ENCODE data around the gene ZNF480.
A peak's percentile ranks its signal among the peaks of the same experiment; 100 is the strongest.
"Not testable (repeated sequence)": the region's sequence is repeated elsewhere in the genome, so short reads cannot be mapped to it uniquely, and the experiment has no call there.

The ZNF480 gene

DNA sequence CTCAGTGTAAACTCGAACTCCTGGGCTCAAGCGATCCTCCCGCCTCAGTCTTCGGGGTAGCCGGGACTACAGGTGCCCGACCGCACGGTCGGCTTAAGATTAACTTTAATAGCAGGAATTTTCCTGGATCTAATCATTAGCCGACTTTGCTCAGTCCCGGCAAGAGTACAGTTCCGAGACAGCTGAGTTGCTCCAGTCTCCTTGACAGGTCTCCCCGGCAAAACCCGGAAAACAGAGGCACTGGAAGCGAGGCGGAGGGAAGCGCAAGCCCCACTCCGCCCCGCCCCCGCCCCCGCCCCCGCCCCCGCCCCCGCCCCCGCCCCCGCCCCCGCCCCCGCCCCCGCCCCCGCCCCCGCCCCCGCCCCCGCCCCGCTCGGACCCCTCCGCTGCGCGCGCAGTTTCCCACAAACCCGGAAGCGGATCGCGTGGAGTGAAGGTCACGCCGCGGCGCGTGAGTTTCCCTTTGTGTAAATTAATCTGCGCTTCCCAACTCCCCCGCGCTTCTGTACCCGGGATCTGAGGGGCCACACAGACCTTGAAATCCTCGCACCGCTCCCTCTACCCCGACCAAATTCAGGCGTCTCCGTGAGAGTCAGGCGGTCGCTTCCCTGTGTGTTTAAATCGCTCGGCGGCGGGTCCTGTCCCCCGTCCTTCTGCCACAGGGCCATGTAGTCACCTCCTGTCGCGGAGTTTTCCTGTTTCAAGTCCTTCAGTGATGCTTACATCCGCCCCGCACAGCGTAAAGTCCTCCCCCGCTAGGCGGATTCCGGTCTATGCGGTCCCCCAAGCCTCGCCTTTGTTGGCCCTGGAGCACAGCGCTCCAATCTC lies at the start of gene ZNF480:
TSS of gene ZNF480 (plus strand) at position 397 of the 828 bp plus-strand sequence. CDS start 3,244 bp downstream, outside the sequence.
- DNase-seq: peak; percentile 78

GRCh38 chr19:52248241-52248640 lies 48.7 kb upstream of the ZNF480 start:
- DNase-seq: no peak

DNA sequence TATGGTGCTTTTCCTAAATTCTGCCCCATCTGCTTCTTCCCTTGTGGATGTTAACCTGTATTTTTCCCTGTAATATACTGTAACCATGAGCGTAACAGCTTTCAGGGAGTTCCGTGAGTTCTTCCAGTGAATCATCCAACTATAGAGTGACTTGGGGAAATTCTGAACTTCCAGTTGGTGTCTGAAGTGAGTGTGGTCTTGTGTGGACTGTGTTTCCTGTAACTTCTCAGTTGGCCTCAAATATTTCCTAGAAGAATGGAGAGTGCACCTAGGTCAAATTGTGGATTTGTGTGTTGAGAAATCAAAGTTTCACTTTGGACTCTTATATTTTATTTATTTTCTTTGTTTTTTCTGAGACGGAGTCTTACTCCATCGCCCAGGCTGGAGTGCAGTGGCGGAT lies 38.5 kb upstream of the ZNF480 start:
- no peak for DNase-seq

- not testable (repeated sequence) for DNase-seq
Observed at GRCh38 chr19:52265556-52265955, 31.4 kb upstream of the ZNF480 start.

GRCh38 chr19:52269338-52270261 lies 27.4 kb upstream of the ZNF480 start, which contains the start of gene ZNF766:
TSS of gene ZNF766 (plus strand) at chr19:52269587. CDS start at chr19:52269614, 27 bp downstream.
- peak; percentile 96 for DNase-seq

DNA sequence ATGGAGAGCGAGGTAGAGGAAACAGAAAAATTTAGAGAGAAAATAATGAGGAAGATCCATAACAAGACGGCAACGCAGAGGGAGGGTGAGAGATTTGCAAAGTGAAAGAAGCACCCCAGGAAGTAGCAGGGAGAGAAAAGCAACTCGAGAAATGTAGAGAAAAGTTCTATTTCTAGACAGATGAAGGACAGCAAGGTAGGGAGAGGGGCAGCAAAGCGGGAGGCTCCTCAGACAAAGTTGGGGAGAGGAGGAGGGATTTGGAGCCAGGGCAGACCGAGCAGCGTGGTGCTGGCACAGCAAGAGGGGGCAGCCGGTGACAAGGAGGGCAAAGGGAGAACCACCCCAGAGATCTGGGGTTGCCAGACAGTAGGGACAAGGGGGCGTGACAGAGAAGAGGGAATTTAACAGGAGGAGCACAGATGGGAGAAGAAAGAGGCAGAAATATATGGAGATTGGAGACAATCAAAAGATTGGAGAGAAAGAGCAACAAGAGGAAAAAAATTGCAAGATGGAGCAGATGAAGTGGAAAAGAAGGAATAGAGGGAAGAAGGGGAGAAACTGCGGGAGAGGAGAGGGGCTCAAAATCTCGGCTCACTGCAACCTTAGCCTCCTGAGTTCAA lies 26.6 kb upstream of the ZNF480 start:
- DNase-seq: peak; percentile 5

- DNase-seq: no peak
Observed at GRCh38 chr19:52273301-52273700, 23.7 kb upstream of the ZNF480 start.

DNA sequence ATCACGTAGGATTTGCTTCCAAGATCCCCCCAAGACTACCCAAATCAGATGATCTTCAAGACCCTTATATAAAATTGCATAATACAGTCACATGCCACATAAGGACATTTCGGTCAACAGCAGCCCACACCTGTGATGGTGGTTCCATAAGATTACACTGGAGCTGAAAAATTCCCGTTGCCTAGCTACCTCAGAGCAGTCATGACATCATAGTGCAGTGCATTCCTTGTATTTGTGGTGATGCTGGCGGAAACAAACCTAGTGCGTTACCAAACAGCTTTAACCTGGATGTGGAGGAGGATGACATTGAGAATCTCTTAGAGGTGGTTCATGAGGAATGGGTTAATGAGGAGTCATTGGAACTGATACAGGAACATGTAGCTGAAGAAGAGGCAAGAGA lies 22.8 kb upstream of the ZNF480 start:
- DNase-seq: no peak

DNA sequence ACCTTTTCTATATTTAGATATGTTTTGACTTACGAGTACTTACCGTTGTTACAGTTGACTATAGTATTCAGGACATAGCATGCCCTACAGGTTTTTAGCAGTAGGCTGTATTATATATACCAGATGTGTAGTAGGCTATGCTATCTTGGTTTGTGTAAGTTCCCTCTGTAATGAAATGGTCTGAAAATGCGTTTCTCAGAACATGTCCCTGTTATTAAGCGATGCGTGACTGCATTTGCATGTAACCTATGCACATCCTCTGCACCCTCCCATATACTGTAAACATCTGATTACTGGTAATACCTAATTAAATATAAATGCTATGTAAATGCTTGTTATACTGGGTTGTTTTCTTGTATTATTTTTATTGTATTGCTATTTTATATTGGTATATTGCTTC lies 21.0 kb upstream of the ZNF480 start:
- no peak for DNase-seq

DNA sequence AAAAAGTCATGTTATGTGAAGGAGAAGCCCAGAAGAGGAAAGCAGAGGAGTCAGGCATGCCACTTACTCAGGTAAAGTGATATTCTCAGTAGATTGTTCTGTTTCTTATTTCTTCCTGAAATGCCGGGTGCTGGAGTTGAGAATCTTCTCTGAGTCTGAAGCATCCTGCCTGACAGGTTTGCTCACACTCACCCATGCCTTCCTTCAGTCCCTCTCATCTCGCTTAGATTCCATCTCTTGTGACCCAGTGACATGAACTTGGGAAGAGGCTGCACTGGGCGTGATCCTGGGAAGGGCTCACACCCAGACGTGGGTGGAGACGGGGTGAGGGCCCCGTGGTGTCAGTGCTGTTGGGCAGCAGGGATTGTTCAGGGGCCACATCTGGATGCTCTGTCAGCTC lies 19.5 kb upstream of the ZNF480 start:
- DNase-seq: no peak

DNA sequence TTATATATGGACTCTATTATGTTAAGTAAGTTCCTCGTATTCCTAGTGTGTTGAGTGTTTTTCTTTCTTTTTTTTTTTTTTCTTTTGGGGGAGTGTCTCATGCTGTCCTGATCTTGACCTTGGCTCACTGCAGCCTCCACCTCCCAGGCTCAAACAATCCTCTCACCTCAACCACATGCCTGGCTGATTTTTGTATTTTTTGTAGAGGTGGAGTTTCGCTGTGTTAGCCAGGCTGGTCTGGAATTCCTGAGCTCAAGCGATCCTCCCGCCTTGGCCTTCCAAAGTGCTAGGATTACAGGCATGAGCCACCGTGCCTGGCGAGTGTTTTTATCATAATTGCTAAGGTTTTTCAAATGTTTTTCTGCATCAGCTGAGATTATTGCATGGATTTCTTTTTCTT lies 10.7 kb upstream of the ZNF480 start:
- no peak for DNase-seq

DNA sequence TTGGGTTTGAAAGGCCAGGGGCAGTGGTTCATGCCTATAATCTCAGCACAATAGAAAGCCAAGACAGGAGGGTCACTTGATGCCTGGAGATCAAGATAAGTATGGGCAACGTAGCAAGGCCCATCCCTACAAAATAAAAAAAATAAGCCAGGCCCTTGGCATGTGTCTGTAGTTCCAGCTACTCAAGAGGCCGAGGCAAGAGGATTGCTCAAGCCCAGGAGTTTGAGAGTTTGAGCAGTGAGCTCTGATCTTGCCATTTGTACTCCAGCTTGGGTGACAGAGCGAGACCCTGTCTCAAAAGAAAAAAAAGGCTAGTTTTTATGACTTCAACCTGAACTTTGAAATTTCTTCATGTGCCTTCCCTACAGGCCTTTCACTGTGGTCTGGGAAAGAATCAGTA lies 5.2 kb upstream of the ZNF480 start:
- no peak for DNase-seq

GRCh38 chr19:52292946-52293345 lies 4.0 kb upstream of the ZNF480 start:
- DNase-seq: not testable (repeated sequence)

- no peak for DNase-seq
Observed at GRCh38 chr19:52296400-52296772, 583 bp upstream of the ZNF480 start.

GRCh38 chr19:52297601-52298364 lies 814 bp downstream of the ZNF480 start:
- no peak for DNase-seq

GRCh38 chr19:52307275-52307674 lies 10.3 kb downstream of the ZNF480 start:
- no peak for DNase-seq

DNA sequence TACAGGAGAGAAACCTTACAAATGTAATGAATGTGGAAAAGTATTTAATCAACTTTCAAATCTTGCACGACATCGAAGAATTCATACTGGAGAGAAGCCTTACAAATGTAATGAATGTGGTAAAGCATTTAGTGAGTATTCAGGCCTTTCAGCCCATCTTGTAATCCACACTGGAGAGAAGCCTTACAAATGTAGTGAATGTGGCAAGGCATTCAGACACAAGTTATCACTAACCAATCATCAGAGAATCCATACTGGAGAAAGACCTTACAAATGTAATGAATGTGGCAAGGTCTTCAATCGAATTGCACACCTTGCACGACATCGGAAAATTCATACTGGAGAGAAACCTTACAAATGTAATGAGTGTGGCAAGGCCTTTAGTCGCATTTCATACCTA lies 25.5 kb downstream of the ZNF480 start:
- no peak for DNase-seq

DNA sequence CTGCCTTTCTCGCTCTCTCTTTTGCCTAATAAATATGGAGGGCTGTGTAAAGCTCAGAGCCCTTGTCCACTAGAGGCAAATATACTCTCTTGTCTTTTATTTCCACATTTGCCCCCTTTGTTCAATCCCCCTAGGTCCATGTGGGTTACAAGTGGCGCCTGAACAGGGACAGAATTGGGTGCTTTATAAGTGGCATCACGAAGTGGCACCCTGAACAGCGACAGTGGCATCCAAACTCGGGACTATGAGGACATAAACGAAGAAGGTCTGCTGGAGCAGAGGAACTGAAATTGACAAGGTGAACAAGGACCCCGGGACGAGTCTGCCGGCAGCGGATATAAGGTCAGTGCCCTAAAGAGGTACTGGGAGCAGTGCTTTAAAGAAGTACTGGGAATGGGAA lies 34.8 kb downstream of the ZNF480 start:
- DNase-seq: no peak

DNA sequence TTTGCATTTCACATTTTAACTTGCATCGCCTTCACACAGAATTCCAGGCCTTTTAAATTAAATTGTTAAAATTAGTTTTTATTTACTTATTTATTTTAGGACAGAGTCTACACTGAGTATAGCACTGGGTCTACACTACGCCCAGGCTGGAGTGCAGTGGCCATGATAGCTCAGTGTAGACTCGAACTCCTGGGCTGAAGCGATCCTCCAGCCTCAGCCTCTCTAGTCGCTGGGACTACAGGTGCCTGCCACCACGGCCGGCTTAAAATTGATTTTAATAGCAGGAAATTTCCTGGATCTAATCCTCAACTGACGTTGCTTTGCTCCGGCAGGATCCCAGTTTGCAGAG lies 38.8 kb downstream of the ZNF480 start:
- DNase-seq: no peak

DNA sequence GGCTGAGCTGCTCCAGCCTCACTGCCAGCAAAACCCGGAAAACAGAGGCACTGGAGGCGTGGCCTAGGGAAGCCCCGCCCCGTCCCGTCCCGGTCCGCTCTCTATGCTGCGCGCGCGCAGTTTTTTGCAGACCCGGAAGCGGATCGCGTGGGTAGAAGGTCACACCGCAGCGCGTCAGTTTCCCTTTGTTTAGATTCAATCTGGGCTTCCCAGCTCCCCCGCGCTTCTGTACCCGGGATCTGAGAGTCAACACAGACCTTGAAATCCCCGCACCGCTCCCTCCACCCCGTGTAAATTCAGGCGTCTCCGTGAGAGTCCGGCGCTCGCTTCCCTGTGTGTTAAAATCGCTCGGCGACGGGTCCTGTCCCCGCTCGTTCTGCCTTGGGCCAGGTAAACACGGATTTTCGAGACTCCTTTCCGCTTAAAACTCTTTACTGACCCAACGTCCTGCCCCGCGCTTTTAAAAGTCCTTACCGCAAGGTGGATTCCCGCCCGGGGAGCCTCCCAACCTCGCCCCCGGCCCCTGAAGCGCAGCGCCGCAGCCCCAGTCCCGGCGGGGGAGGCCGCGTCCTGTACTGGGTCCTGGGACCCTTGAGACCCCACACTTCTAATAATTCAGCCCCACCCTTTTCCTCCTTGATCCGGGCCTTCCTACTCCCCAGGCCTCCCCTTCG lies 39.3 kb downstream of the ZNF480 start, which contains the start of gene ZNF610:
TSS of gene ZNF610 (plus strand) at position 127 of the 674 bp plus-strand sequence. CDS start 12,930 bp downstream, outside the sequence.
- DNase-seq: peak; percentile 84

- DNase-seq: no peak
Observed at GRCh38 chr19:52336791-52337381, 39.9 kb downstream of the ZNF480 start.
